HEK293 (cell line): ENCODE data around the gene ELOVL4.

Experiments
- CTCF ChIA-PET: fragments of 350-600 bp; formaldehyde crosslinking; extraction: SDS; loops from one replicate; lab custom pipeline; 2021; ENCODE audit warnings: antibody characterized with exemption; lab: Yijun Ruan, JAX
- POLR2A ChIA-PET: fragments of 300-600 bp; formaldehyde crosslinking; extraction: SDS; loops from one replicate; lab custom pipeline; 2020; ENCODE audit warnings: antibody characterized with exemption, inconsistent platforms; lab: Yijun Ruan, JAX
- H3K27ac ChIP-seq: fragments of 200-500 bp; sonication (Bioruptor generic); 2 replicates; pipeline ENCODE4 v1.5.1; 2014; ENCODE audit warnings: low read depth, low read length, control low read depth, inconsistent platforms; ENCODE audit errors: extremely low read depth
- H3K36me3 ChIP-seq, 2 experiments: fragments of 200-500 bp in 1 of 2; sonication (Bioruptor generic) in 1 of 2; 1 replicate in 1 of 2; 2 replicates in 1 of 2; pipeline ENCODE4 v1.5.1; 2014 to 2017; ENCODE audit warnings: inconsistent platforms in 2 of 2, low read length in 2 of 2; ENCODE audit not compliant: control insufficient read depth in 2 of 2, insufficient read depth in 1 of 2
- H3K4me1 ChIP-seq: fragments of 200-500 bp; sonication (Bioruptor generic); 2 replicates; pipeline ENCODE4 v1.5.1; 2014; ENCODE audit warnings: mild to moderate bottlenecking, low read length, inconsistent platforms; ENCODE audit not compliant: control insufficient read depth, insufficient read depth
- H3K4me3 ChIP-seq: 2 replicates; pipeline ENCODE4 v1.5.1; 2011; ENCODE audit warnings: low read depth, mild to moderate bottlenecking, control low read depth, low read length, moderate library complexity
- H3K9me3 ChIP-seq: fragments of 200-500 bp; sonication (Bioruptor generic); 2 replicates; pipeline ENCODE4 v1.5.1; 2014; ENCODE audit warnings: low read depth, low read length, inconsistent platforms; ENCODE audit not compliant: control insufficient read depth, insufficient read depth
- TRIM28 ChIP-seq: IDR thresholded peaks from 2 replicates; pipeline ENCODE4 v1.6.1; 2011; ENCODE audit warnings: low read length, control low read depth, borderline replicate concordance
- ZBTB11 ChIP-seq: fragments of 450-650 bp; formaldehyde crosslinking; conservative IDR thresholded peaks from 2 replicates; pipeline ENCODE4 v1.5.1; 2016; ENCODE audit warnings: low read depth, missing biosample characterization, missing genetic modification characterization
- ZBTB20 ChIP-seq: fragments of 450-650 bp; formaldehyde crosslinking; IDR thresholded peaks from 2 replicates; pipeline ENCODE4 v1.5.1; 2016; ENCODE audit warnings: missing biosample characterization, missing genetic modification characterization
- ZBTB6 ChIP-seq: fragments of 450-650 bp; formaldehyde crosslinking; IDR thresholded peaks from 2 replicates; pipeline ENCODE4 v1.5.1; 2017; ENCODE audit warnings: missing biosample characterization, missing genetic modification characterization
- ZFHX2 ChIP-seq: fragments of 450-650 bp; formaldehyde crosslinking; conservative IDR thresholded peaks from 2 replicates; pipeline ENCODE4 v1.5.1; 2016; ENCODE audit warnings: missing biosample characterization, missing genetic modification characterization
- ZFP37 ChIP-seq: fragments of 450-650 bp; formaldehyde crosslinking; IDR thresholded peaks from 2 replicates; pipeline ENCODE4 v1.5.1; 2016; ENCODE audit warnings: missing biosample characterization, missing genetic modification characterization
- ZNF112 ChIP-seq: fragments of 450-650 bp; formaldehyde crosslinking; IDR thresholded peaks from 2 replicates; pipeline ENCODE4 v1.5.0; 2017; ENCODE audit warnings: missing biosample characterization, missing genetic modification characterization
- ZNF16 ChIP-seq: fragments of 450-650 bp; formaldehyde crosslinking; IDR thresholded peaks from 2 replicates; pipeline ENCODE4 v1.5.1; 2016; ENCODE audit warnings: low read depth, missing biosample characterization, missing genetic modification characterization
- ZNF169 ChIP-seq: fragments of 450-650 bp; formaldehyde crosslinking; IDR thresholded peaks from 2 replicates; pipeline ENCODE4 v1.5.1; 2016; ENCODE audit warnings: missing biosample characterization, missing genetic modification characterization
- ZNF19 ChIP-seq: fragments of 450-650 bp; formaldehyde crosslinking; IDR thresholded peaks from 2 replicates; pipeline ENCODE4; 2016; ENCODE audit warnings: missing biosample characterization, missing genetic modification characterization, low read depth
- ZNF202 ChIP-seq: fragments of 450-650 bp; formaldehyde crosslinking; IDR thresholded peaks from 2 replicates; pipeline ENCODE4 v1.5.1; 2016; ENCODE audit warnings: missing biosample characterization, missing genetic modification characterization, borderline replicate concordance
- ZNF211 ChIP-seq: fragments of 450-650 bp; formaldehyde crosslinking; IDR thresholded peaks from 2 replicates; pipeline ENCODE4 v1.5.1; 2016; ENCODE audit warnings: low read depth, missing biosample characterization, missing genetic modification characterization
- ZNF239 ChIP-seq: fragments of 450-650 bp; formaldehyde crosslinking; IDR thresholded peaks from 2 replicates; pipeline ENCODE4 v1.5.1; 2016; ENCODE audit warnings: missing biosample characterization, missing genetic modification characterization
- ZNF248 ChIP-seq: fragments of 450-650 bp; formaldehyde crosslinking; IDR thresholded peaks from 2 replicates; pipeline ENCODE4 v1.5.1; 2017; ENCODE audit warnings: missing biosample characterization, missing genetic modification characterization
- ZNF274 ChIP-seq, 2 experiments: fragments of 200-500 bp in 1 of 2; fragments of 450-650 bp in 1 of 2; sonication (Bioruptor generic) in 1 of 2; formaldehyde crosslinking in 1 of 2; IDR thresholded peaks; 2 replicates each; pipeline versions ENCODE4 v1.5.1 to v1.6.1; 2014 to 2016; ENCODE audit warnings: borderline replicate concordance in 1 of 2, inconsistent platforms in 1 of 2, low read length in 1 of 2, missing biosample characterization in 1 of 2, missing genetic modification characterization in 1 of 2
- ZNF324 ChIP-seq: fragments of 450-650 bp; formaldehyde crosslinking; IDR thresholded peaks from 2 replicates; pipeline ENCODE4 v1.5.1; 2016; ENCODE audit warnings: missing biosample characterization, missing genetic modification characterization
- ZNF335 ChIP-seq: fragments of 450-650 bp; formaldehyde crosslinking; conservative IDR thresholded peaks from 2 replicates; pipeline ENCODE4 v1.5.1; 2016; ENCODE audit warnings: missing biosample characterization, missing genetic modification characterization
- ZNF350 ChIP-seq: fragments of 450-650 bp; formaldehyde crosslinking; IDR thresholded peaks from 2 replicates; pipeline ENCODE4 v1.5.0; 2017; ENCODE audit warnings: missing biosample characterization, mild to moderate bottlenecking, missing genetic modification characterization
- ZNF391 ChIP-seq: fragments of 450-650 bp; formaldehyde crosslinking; IDR thresholded peaks from 2 replicates; pipeline ENCODE4 v1.5.1; 2016; ENCODE audit warnings: low read depth, missing biosample characterization, missing genetic modification characterization, borderline replicate concordance
- ZNF404 ChIP-seq: fragments of 450-650 bp; formaldehyde crosslinking; IDR thresholded peaks from 2 replicates; pipeline ENCODE4 v1.5.1; 2017; ENCODE audit warnings: missing biosample characterization, missing genetic modification characterization
- ZNF510 ChIP-seq: fragments of 450-650 bp; formaldehyde crosslinking; IDR thresholded peaks from 2 replicates; pipeline ENCODE4 v1.5.1; 2018; ENCODE audit warnings: mild to moderate bottlenecking, missing genetic modification characterization, missing biosample characterization; ENCODE audit not compliant: insufficient replicate concordance
- ZNF514 ChIP-seq: fragments of 450-650 bp; formaldehyde crosslinking; IDR thresholded peaks from 2 replicates; pipeline ENCODE4 v1.5.1; 2016; ENCODE audit warnings: missing biosample characterization, missing genetic modification characterization
- ZNF621 ChIP-seq: fragments of 450-650 bp; formaldehyde crosslinking; IDR thresholded peaks from 2 replicates; pipeline ENCODE4 v1.5.1; 2017; ENCODE audit warnings: missing biosample characterization, missing genetic modification characterization
- ZNF629 ChIP-seq: fragments of 450-650 bp; formaldehyde crosslinking; IDR thresholded peaks from 2 replicates; pipeline ENCODE4 v1.5.1; 2017; ENCODE audit warnings: missing biosample characterization, missing genetic modification characterization
- ZNF76 ChIP-seq: fragments of 450-650 bp; formaldehyde crosslinking; IDR thresholded peaks from 2 replicates; pipeline ENCODE4; 2016; ENCODE audit warnings: low read depth, missing biosample characterization, missing genetic modification characterization, borderline replicate concordance
- ZNF792 ChIP-seq: fragments of 450-650 bp; formaldehyde crosslinking; IDR thresholded peaks from 2 replicates; pipeline ENCODE4 v1.5.1; 2016; ENCODE audit warnings: missing biosample characterization, missing genetic modification characterization
- TF ChIP-seq, protein P1 (sequence below): fragments of 450-650 bp; formaldehyde crosslinking; IDR thresholded peaks from 2 replicates; pipeline ENCODE4 v1.5.1; 2016; ENCODE audit warnings: missing biosample characterization, missing genetic modification characterization
- TF ChIP-seq, protein P2 (sequence below): fragments of 450-650 bp; formaldehyde crosslinking; IDR thresholded peaks from 2 replicates; pipeline ENCODE4 v1.5.1; 2016; ENCODE audit warnings: missing biosample characterization, missing genetic modification characterization

ELOVL4 gene

GRCh38 chr6:79878142-79878748 lies 69.1 kb downstream of the ELOVL4 start:
- Histone ChIP-seq H3K4me3 (no peak overlapping the region), H3K9me3 (no peaks in the 10 kb centered on the region), H3K4me1 (no peaks in the 10 kb centered on the region), H3K27ac (no peak overlapping the region), H3K36me3 (no peaks in the 10 kb centered on the region)
- ChIA-PET CTCF (interaction anchor here (0.7 to 1.8 kb wide), 3 partner anchors 8 to 71 kb away, joined by 3 to 5 read pairs (median 3); no protein-coding TSS in a partner anchor), POLR2A (no interaction called here)
- TF ChIP-seq ZFP37 (tag by site-specific recombination) = no peak
- no peak for TF ChIP-seq ZNF324 (tag by site-specific recombination)
- no peak for TF ChIP-seq ZNF350
- TF ChIP-seq ZNF239 (tag by site-specific recombination) = no peak
- TF ChIP-seq TRIM28 = no peak
- no peak for TF ChIP-seq ZNF629
- no peak for TF ChIP-seq ZBTB20 (tag by site-specific recombination)
- TF ChIP-seq ZNF169 (tag by site-specific recombination) = no peak
- no peak for TF ChIP-seq ZBTB6 (tag by site-specific recombination)
- no peak for TF ChIP-seq ZNF19 (tag by site-specific recombination)
- TF ChIP-seq ZBTB11 (tag by site-specific recombination) = no peak
- no peak for TF ChIP-seq ZNF16 (tag by site-specific recombination)
- TF ChIP-seq, protein P1, sequence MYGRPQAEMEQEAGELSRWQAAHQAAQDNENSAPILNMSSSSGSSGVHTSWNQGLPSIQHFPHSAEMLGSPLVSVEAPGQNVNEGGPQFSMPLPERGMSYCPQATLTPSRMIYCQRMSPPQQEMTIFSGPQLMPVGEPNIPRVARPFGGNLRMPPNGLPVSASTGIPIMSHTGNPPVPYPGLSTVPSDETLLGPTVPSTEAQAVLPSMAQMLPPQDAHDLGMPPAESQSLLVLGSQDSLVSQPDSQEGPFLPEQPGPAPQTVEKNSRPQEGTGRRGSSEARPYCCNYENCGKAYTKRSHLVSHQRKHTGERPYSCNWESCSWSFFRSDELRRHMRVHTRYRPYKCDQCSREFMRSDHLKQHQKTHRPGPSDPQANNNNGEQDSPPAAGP (tag by site-specific recombination) = no peak
- TF ChIP-seq ZNF211 = no peak
- no peak for TF ChIP-seq ZNF514 (tag by site-specific recombination)
- no peak for TF ChIP-seq ZNF76 (tag by site-specific recombination)
- TF ChIP-seq ZFHX2 (tag by site-specific recombination) = no peak
- no peak for TF ChIP-seq ZNF274 (IDR thresholded peaks at IDR 0.05; ENCODE audit: low read length)
- no peak for TF ChIP-seq ZNF274 (tag by site-specific recombination; IDR thresholded peaks at IDR 0.05; ENCODE audit: borderline replicate concordance)
- TF ChIP-seq ZNF248 (tag by site-specific recombination) = no peak
- TF ChIP-seq ZNF202 (tag by site-specific recombination) = no peak

GRCh38 chr6:79874531-79875134 lies 72.7 kb downstream of the ELOVL4 start:
- no peaks in the 10 kb centered on the region for H3K9me3 ChIP-seq
- no peak overlapping the region for H3K4me3 ChIP-seq
- ChIA-PET CTCF (interaction anchor here (0.5 to 1.9 kb wide), 4 partner anchors 96 to 962 kb away, joined by 3 to 7 read pairs (median 4); no protein-coding TSS in a partner anchor), POLR2A (no interaction called here)
- no peak for TF ChIP-seq ZNF112 (tag by site-specific recombination)
- no peak for TF ChIP-seq ZNF335 (tag by site-specific recombination)
- TF ChIP-seq ZNF510 (tag by site-specific recombination) = no peak
- TF ChIP-seq, protein P2, sequence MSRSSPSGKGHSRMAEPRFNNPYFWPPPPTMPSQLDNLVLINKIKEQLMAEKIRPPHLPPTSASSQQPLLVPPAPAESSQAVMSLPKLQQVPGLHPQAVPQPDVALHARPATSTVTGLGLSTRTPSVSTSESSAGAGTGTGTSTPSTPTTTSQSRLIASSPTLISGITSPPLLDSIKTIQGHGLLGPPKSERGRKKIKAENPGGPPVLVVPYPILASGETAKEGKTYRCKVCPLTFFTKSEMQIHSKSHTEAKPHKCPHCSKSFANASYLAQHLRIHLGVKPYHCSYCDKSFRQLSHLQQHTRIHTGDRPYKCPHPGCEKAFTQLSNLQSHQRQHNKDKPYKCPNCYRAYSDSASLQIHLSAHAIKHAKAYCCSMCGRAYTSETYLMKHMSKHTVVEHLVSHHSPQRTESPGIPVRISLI (tag by site-specific recombination) = no peak
- TF ChIP-seq ZNF391 (tag by site-specific recombination) = no peak
- no peak for TF ChIP-seq ZNF404 (tag by site-specific recombination)
- TF ChIP-seq ZNF621 (tag by site-specific recombination) = no peak
- TF ChIP-seq ZNF792 (tag by site-specific recombination) = no peak
- no peaks in the 10 kb centered on the region for H3K36me3 ChIP-seq
- H3K27ac ChIP-seq = no peak overlapping the region
- H3K4me1 ChIP-seq = no peaks in the 10 kb centered on the region
